Measurements from ENCODE around the gene RBFOX1.

Gene RBFOX1

GRCh38 chr16:7376227-7376626, 43.6 kb downstream of the RBFOX1 start:
- DNase-seq, result no peak

GRCh38 chr16:7377231-7377630, 44.6 kb downstream of the RBFOX1 start:
- no peak for DNase-seq

- no peak for DNase-seq
Measured at GRCh38 chr16:7378024-7378695, 45.5 kb downstream of the RBFOX1 start.

GRCh38 chr16:7380441-7380840, 47.8 kb downstream of the RBFOX1 start:
- no peak for DNase-seq

- no peak for DNase-seq
Measured at GRCh38 chr16:7380911-7381310, 48.3 kb downstream of the RBFOX1 start.

- DNase-seq, result no peak
Measured at GRCh38 chr16:7381671-7382070, 49.0 kb downstream of the RBFOX1 start.

GRCh38 chr16:7382521-7382920, 49.9 kb downstream of the RBFOX1 start:
- peak; percentile 90 for DNase-seq

- DNase-seq, result no peak
Measured at GRCh38 chr16:7390974-7391373, 58.3 kb downstream of the RBFOX1 start.

- DNase-seq, result no peak
Measured at GRCh38 chr16:7391694-7392093, 59.0 kb downstream of the RBFOX1 start.

- DNase-seq, result no peak
Measured at GRCh38 chr16:7392206-7392605, 59.6 kb downstream of the RBFOX1 start.

- DNase-seq, result no peak
Measured at GRCh38 chr16:7393680-7394079, 61.0 kb downstream of the RBFOX1 start.

- no peak for DNase-seq
Measured at GRCh38 chr16:7394720-7395336, 62.2 kb downstream of the RBFOX1 start.

- no peak for DNase-seq
Measured at GRCh38 chr16:7397901-7398300, 65.3 kb downstream of the RBFOX1 start.

- no peak for DNase-seq
Measured at GRCh38 chr16:7398536-7398935, 65.9 kb downstream of the RBFOX1 start.

- no peak for DNase-seq
Measured at GRCh38 chr16:7399296-7399695, 66.7 kb downstream of the RBFOX1 start.

- DNase-seq, result no peak
Measured at GRCh38 chr16:7400117-7400890, 67.7 kb downstream of the RBFOX1 start.

- DNase-seq, result no peak
Measured at GRCh38 chr16:7404217-7404616, 71.6 kb downstream of the RBFOX1 start.

GRCh38 chr16:7405166-7405565, 72.5 kb downstream of the RBFOX1 start:
- DNase-seq, result peak; percentile 83

- DNase-seq, result no peak
Measured at GRCh38 chr16:7408700-7409365, 76.2 kb downstream of the RBFOX1 start.

- no peak for DNase-seq
Measured at GRCh38 chr16:7419441-7419840, 86.8 kb downstream of the RBFOX1 start.

- peak; percentile 15 for DNase-seq
Measured at GRCh38 chr16:7420079-7420478, 87.4 kb downstream of the RBFOX1 start.

GRCh38 chr16:7420843-7421242, 88.2 kb downstream of the RBFOX1 start:
- no peak for DNase-seq

- no peak for DNase-seq
Measured at GRCh38 chr16:7421578-7421977, 88.9 kb downstream of the RBFOX1 start.
